SK-N-SH (cell line): ENCODE results near the gene PPIF. TPM values are rescaled to one million over a fixed set of nuclear protein-coding genes. Genes with fewer than 3 reads are reported as not detected.

ENCODE experiments used
- CTCF ChIA-PET: fragments of 300-600, 350-600 bp; formaldehyde crosslinking; extraction: SDS; loops from one replicate; lab custom pipeline; 2021; lab: Yijun Ruan, JAX
- POLR2A ChIA-PET: fragments of 350-600 bp; sonication (Branson Sonifier 250); formaldehyde crosslinking; extraction: SDS; loops from one replicate; lab custom pipeline; 2020; ENCODE audit warnings: antibody characterized with exemption, inconsistent platforms; lab: Yijun Ruan, JAX
- DNase-seq: peaks from one replicate; pipeline ENCODE4 v3.0.0; 2012
- H2AFZ ChIP-seq: fragments of 200-600 bp; sonication (generic); 2 replicates; pipeline ENCODE4 v1.8.1; 2016; ENCODE audit warnings: antibody characterized with exemption, mild to moderate bottlenecking, low read depth
- H3F3A ChIP-seq: fragments of 200-600 bp; sonication (generic); replicated peaks from 2 replicates; pipeline ENCODE3; 2016; ENCODE audit warnings: antibody characterized with exemption, mild to moderate bottlenecking; ENCODE audit not compliant: insufficient read depth
- H3K27ac ChIP-seq, 2 experiments: fragments of 200-500 bp in 1 of 2; fragments of 200-600 bp in 1 of 2; sonication (Bioruptor generic) in 1 of 2; sonication (generic), shearing (Covaris generic) in 1 of 2; 2 replicates each; pipeline versions ENCODE4 v1.5.1 to v1.6.1; 2014 to 2016; ENCODE audit warnings: low read depth in 2 of 2, inconsistent platforms in 1 of 2, low read length in 1 of 2, mild to moderate bottlenecking in 1 of 2, mixed read lengths in 1 of 2
- H3K27me3 ChIP-seq: fragments of 200-600 bp; sonication (generic), shearing (Covaris generic); 2 replicates; pipeline ENCODE4 v1.6.1; 2016; ENCODE audit warnings: mixed run types; ENCODE audit not compliant: insufficient read depth
- H3K36me3 ChIP-seq, 2 experiments: fragments of 200-500 bp in 1 of 2; fragments of 200-600 bp in 1 of 2; sonication (Bioruptor generic) in 1 of 2; sonication (generic) in 1 of 2; replicated peaks in 1 of 2; 2 replicates each; pipeline versions ENCODE3 to v1.5.1; 2014 to 2016; ENCODE audit warnings: low read length in 1 of 2, mild to moderate bottlenecking in 1 of 2; ENCODE audit not compliant: insufficient read depth in 2 of 2, control insufficient read depth in 1 of 2
- H3K4me1 ChIP-seq, 2 experiments: fragments of 200-500 bp in 1 of 2; fragments of 200-600 bp in 1 of 2; sonication (Bioruptor generic) in 1 of 2; sonication (generic), shearing (Covaris generic) in 1 of 2; 2 replicates each; pipeline versions ENCODE4 v1.5.1 to v1.6.1; 2014 to 2016; ENCODE audit warnings: low read depth in 1 of 2, low read length in 1 of 2, mixed run types in 1 of 2; ENCODE audit not compliant: insufficient read depth in 2 of 2, control insufficient read depth in 1 of 2
- H3K4me2 ChIP-seq: fragments of 200-600 bp; sonication (generic), shearing (Covaris generic); 2 replicates; pipeline ENCODE4 v1.6.1; 2017; ENCODE audit warnings: mixed run types
- H3K4me3 ChIP-seq, 2 experiments: fragments of 200-500 bp in 1 of 2; fragments of 200-600 bp in 1 of 2; sonication (Bioruptor generic) in 1 of 2; sonication (generic), shearing (Covaris generic) in 1 of 2; 2 replicates each; pipeline versions ENCODE4 v1.5.1 to v1.8.1; 2014 to 2016; ENCODE audit warnings: low read depth in 2 of 2, inconsistent platforms in 1 of 2, low read length in 1 of 2, mild to moderate bottlenecking in 1 of 2, mixed read lengths in 1 of 2, moderate library complexity in 1 of 2
- H3K79me2 ChIP-seq: fragments of 200-600 bp; sonication (generic); 2 replicates; pipeline ENCODE4 v1.8.1; 2017; ENCODE audit warnings: mild to moderate bottlenecking; ENCODE audit not compliant: insufficient read depth
- H3K9ac ChIP-seq: fragments of 200-600 bp; sonication (generic); 2 replicates; pipeline ENCODE4 v1.6.1; 2017; ENCODE audit warnings: mixed run types
- H3K9me2 ChIP-seq: fragments of 200-600 bp; sonication (generic); 2 replicates; pipeline ENCODE4 v1.6.1; 2017; ENCODE audit warnings: mixed run types
- H3K9me3 ChIP-seq: fragments of 200-600 bp; sonication (generic); 2 replicates; pipeline ENCODE4 v1.6.1; 2017; ENCODE audit warnings: mixed run types, mild to moderate bottlenecking, moderate library complexity
- H4K20me1 ChIP-seq: fragments of 200-600 bp; sonication (generic); 2 replicates; pipeline ENCODE4 v1.6.1; 2017; ENCODE audit warnings: mild to moderate bottlenecking, mixed run types; ENCODE audit not compliant: insufficient read depth
- CHD2 ChIP-seq: fragments of 150-350 bp; IDR thresholded peaks from 2 replicates; pipeline ENCODE4 v1.6.1; 2018; ENCODE audit warnings: low read length; ENCODE audit not compliant: partially characterized antibody
- EP300 ChIP-seq, 2 experiments: IDR thresholded peaks; 2 replicates each; pipeline versions ENCODE4 v1.4.0 to v1.6.1; 2012; ENCODE audit warnings: borderline replicate concordance in 1 of 2, low read depth in 1 of 2, low read length in 1 of 2
- FOSL2 ChIP-seq: IDR thresholded peaks from 2 replicates; pipeline ENCODE4 v1.4.0; 2012; ENCODE audit warnings: low read depth, mild to moderate bottlenecking, moderate library complexity, borderline replicate concordance
- FOXM1 ChIP-seq: IDR thresholded peaks from 2 replicates; pipeline ENCODE4 v1.4.0; 2012; ENCODE audit warnings: low read depth, mild to moderate bottlenecking
- GABPA ChIP-seq: IDR thresholded peaks from 2 replicates; pipeline ENCODE4 v1.4.0; 2012; ENCODE audit warnings: low read depth, mild to moderate bottlenecking
- JUND ChIP-seq: IDR thresholded peaks from 2 replicates; pipeline ENCODE4 v1.4.0; 2012
- MEF2A ChIP-seq: IDR thresholded peaks from 2 replicates; pipeline ENCODE4 v1.4.0; 2012; ENCODE audit warnings: low read depth, borderline replicate concordance
- NFIC ChIP-seq: IDR thresholded peaks from 2 replicates; pipeline ENCODE4 v1.4.0; 2012; ENCODE audit warnings: borderline replicate concordance
- RAD21 ChIP-seq: IDR thresholded peaks from 2 replicates; pipeline ENCODE4 v1.6.1; 2012; ENCODE audit warnings: mild to moderate bottlenecking, low read length
- RCOR1 ChIP-seq: fragments of 150-350 bp; IDR thresholded peaks from 2 replicates; pipeline ENCODE4 v1.6.1; 2017; ENCODE audit warnings: antibody characterized with exemption, low read length
- SIN3A ChIP-seq: IDR thresholded peaks from 2 replicates; pipeline ENCODE4 v1.6.1; 2012; ENCODE audit warnings: low read depth, mild to moderate bottlenecking, low read length, moderate library complexity, borderline replicate concordance
- TAF1 ChIP-seq: IDR thresholded peaks from 2 replicates; pipeline ENCODE4 v1.6.1; 2012; ENCODE audit warnings: low read depth, mild to moderate bottlenecking, low read length, moderate library complexity, borderline replicate concordance
- TEAD4 ChIP-seq: IDR thresholded peaks from 2 replicates; pipeline ENCODE4 v1.4.0; 2012; ENCODE audit warnings: mild to moderate bottlenecking, borderline replicate concordance; ENCODE audit not compliant: insufficient read depth
- WGBS: methylation state at CpG from one replicate; pipeline ENCODE4 v1.1.6; 2017; ENCODE audit warnings: low lambda C conversion rate; 5-methylcytosine and 5-hydroxymethylcytosine counted together
- polyA plus RNA-seq, 3 experiments: library from polyadenylated mRNA; depleted of rRNA; stranded (reverse); fragments of >200 nt; gene quantifications; 2 replicates each; pipeline ENCODE4 v1.2.3, GENCODE V29; 2012
- TF ChIP-seq, protein P1 (sequence below): IDR thresholded peaks from 2 replicates; pipeline ENCODE4 v1.6.1; 2012; ENCODE audit warnings: mild to moderate bottlenecking, low read depth, low read length, moderate library complexity
- TF ChIP-seq, protein P2 (sequence below): IDR thresholded peaks from 2 replicates; pipeline ENCODE4 v1.4.0; 2012; ENCODE audit warnings: low read depth, borderline replicate concordance
- TF ChIP-seq, protein P3 (sequence below): IDR thresholded peaks from 2 replicates; pipeline ENCODE4 v1.4.0; 2012; ENCODE audit warnings: low read depth, borderline replicate concordance
- TF ChIP-seq, protein P4 (sequence below): fragments of 150-350 bp; IDR thresholded peaks from 2 replicates; pipeline ENCODE4 v1.6.1; 2017; ENCODE audit warnings: antibody characterized with exemption, low read length, low read depth, borderline replicate concordance
- TF ChIP-seq, protein P5 (sequence below): fragments of 200-600 bp; sonication (generic); IDR thresholded peaks from 2 replicates; pipeline ENCODE4 v1.6.1; 2017; ENCODE audit warnings: antibody characterized with exemption, mild to moderate bottlenecking, moderate library complexity
- TF ChIP-seq, protein P6 (sequence below): fragments of 150-350 bp; IDR thresholded peaks from 2 replicates; pipeline ENCODE4 v1.6.1; 2016; ENCODE audit warnings: mild to moderate bottlenecking, low read depth, low read length
- TF ChIP-seq, protein P7 (sequence below): IDR thresholded peaks from 2 replicates; pipeline ENCODE4; 2012

PPIF gene
- polyA plus RNA-seq, 1 of the 3 experiments (the other 2 are of a cell fraction): 85.9 TPM

DNA sequence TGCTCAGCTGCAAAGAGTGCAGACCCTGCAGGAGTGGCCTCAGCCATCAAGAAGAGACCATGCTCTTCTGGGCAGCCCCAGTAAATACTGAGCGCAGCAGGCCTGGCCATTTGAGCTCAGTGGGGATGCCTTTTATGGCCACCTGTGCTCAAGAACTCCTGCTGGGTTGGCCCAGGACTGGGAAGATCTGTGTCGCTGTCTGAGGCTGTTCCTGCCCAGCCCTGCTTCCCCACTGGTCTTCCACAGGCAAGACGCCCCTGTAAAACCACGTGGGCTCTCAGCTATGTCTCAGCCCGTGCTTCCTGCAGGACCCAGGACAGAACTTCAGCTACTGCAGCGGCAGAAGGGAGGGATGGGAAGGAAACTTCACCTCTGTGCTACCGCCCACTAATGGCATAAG, 10.5 kb upstream of the PPIF start:
- TF ChIP-seq JUND: no peak
- no peak for TF ChIP-seq RCOR1
- TF ChIP-seq, protein P1, sequence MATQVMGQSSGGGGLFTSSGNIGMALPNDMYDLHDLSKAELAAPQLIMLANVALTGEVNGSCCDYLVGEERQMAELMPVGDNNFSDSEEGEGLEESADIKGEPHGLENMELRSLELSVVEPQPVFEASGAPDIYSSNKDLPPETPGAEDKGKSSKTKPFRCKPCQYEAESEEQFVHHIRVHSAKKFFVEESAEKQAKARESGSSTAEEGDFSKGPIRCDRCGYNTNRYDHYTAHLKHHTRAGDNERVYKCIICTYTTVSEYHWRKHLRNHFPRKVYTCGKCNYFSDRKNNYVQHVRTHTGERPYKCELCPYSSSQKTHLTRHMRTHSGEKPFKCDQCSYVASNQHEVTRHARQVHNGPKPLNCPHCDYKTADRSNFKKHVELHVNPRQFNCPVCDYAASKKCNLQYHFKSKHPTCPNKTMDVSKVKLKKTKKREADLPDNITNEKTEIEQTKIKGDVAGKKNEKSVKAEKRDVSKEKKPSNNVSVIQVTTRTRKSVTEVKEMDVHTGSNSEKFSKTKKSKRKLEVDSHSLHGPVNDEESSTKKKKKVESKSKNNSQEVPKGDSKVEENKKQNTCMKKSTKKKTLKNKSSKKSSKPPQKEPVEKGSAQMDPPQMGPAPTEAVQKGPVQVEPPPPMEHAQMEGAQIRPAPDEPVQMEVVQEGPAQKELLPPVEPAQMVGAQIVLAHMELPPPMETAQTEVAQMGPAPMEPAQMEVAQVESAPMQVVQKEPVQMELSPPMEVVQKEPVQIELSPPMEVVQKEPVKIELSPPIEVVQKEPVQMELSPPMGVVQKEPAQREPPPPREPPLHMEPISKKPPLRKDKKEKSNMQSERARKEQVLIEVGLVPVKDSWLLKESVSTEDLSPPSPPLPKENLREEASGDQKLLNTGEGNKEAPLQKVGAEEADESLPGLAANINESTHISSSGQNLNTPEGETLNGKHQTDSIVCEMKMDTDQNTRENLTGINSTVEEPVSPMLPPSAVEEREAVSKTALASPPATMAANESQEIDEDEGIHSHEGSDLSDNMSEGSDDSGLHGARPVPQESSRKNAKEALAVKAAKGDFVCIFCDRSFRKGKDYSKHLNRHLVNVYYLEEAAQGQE: no peak
- no peak for TF ChIP-seq MEF2A
- TF ChIP-seq, protein P2, sequence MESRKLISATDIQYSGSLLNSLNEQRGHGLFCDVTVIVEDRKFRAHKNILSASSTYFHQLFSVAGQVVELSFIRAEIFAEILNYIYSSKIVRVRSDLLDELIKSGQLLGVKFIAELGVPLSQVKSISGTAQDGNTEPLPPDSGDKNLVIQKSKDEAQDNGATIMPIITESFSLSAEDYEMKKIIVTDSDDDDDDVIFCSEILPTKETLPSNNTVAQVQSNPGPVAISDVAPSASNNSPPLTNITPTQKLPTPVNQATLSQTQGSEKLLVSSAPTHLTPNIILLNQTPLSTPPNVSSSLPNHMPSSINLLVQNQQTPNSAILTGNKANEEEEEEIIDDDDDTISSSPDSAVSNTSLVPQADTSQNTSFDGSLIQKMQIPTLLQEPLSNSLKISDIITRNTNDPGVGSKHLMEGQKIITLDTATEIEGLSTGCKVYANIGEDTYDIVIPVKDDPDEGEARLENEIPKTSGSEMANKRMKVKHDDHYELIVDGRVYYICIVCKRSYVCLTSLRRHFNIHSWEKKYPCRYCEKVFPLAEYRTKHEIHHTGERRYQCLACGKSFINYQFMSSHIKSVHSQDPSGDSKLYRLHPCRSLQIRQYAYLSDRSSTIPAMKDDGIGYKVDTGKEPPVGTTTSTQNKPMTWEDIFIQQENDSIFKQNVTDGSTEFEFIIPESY: no peak
- TF ChIP-seq, protein P3, sequence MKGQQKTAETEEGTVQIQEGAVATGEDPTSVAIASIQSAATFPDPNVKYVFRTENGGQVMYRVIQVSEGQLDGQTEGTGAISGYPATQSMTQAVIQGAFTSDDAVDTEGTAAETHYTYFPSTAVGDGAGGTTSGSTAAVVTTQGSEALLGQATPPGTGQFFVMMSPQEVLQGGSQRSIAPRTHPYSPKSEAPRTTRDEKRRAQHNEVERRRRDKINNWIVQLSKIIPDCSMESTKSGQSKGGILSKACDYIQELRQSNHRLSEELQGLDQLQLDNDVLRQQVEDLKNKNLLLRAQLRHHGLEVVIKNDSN: no peak
- TF ChIP-seq FOSL2: no peak
- no peak for TF ChIP-seq GABPA
- no peak for TF ChIP-seq EP300 (IDR thresholded peaks at IDR 0.05; ENCODE audit: borderline replicate concordance in 1 of 2, low read depth in 1 of 2, low read length in 1 of 2)
- TF ChIP-seq TAF1: no peak
- no peak for TF ChIP-seq SIN3A
- TF ChIP-seq, protein P4, sequence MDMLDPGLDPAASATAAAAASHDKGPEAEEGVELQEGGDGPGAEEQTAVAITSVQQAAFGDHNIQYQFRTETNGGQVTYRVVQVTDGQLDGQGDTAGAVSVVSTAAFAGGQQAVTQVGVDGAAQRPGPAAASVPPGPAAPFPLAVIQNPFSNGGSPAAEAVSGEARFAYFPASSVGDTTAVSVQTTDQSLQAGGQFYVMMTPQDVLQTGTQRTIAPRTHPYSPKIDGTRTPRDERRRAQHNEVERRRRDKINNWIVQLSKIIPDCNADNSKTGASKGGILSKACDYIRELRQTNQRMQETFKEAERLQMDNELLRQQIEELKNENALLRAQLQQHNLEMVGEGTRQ: no peak
- TF ChIP-seq RAD21: no peak
- TF ChIP-seq TEAD4: no peak
- TF ChIP-seq, protein P5, sequence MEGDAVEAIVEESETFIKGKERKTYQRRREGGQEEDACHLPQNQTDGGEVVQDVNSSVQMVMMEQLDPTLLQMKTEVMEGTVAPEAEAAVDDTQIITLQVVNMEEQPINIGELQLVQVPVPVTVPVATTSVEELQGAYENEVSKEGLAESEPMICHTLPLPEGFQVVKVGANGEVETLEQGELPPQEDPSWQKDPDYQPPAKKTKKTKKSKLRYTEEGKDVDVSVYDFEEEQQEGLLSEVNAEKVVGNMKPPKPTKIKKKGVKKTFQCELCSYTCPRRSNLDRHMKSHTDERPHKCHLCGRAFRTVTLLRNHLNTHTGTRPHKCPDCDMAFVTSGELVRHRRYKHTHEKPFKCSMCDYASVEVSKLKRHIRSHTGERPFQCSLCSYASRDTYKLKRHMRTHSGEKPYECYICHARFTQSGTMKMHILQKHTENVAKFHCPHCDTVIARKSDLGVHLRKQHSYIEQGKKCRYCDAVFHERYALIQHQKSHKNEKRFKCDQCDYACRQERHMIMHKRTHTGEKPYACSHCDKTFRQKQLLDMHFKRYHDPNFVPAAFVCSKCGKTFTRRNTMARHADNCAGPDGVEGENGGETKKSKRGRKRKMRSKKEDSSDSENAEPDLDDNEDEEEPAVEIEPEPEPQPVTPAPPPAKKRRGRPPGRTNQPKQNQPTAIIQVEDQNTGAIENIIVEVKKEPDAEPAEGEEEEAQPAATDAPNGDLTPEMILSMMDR: no peak
- TF ChIP-seq, protein P6, sequence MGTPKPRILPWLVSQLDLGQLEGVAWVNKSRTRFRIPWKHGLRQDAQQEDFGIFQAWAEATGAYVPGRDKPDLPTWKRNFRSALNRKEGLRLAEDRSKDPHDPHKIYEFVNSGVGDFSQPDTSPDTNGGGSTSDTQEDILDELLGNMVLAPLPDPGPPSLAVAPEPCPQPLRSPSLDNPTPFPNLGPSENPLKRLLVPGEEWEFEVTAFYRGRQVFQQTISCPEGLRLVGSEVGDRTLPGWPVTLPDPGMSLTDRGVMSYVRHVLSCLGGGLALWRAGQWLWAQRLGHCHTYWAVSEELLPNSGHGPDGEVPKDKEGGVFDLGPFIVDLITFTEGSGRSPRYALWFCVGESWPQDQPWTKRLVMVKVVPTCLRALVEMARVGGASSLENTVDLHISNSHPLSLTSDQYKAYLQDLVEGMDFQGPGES: no peak
- no peak for TF ChIP-seq NFIC
- no peak for TF ChIP-seq FOXM1
- TF ChIP-seq CHD2: no peak
- TF ChIP-seq, protein P7, sequence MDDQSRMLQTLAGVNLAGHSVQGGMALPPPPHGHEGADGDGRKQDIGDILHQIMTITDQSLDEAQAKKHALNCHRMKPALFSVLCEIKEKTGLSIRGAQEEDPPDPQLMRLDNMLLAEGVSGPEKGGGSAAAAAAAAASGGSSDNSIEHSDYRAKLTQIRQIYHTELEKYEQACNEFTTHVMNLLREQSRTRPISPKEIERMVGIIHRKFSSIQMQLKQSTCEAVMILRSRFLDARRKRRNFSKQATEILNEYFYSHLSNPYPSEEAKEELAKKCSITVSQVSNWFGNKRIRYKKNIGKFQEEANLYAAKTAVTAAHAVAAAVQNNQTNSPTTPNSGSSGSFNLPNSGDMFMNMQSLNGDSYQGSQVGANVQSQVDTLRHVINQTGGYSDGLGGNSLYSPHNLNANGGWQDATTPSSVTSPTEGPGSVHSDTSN: no peak
- TF ChIP-seq, all 33 proteins: peak for 0
- H3K27ac ChIP-seq: no peak overlapping the region
- WGBS: 80% methylated on average over 6 of the region's 7 CpGs
- H3K79me2 ChIP-seq: no peaks in the 10 kb centered on the region
- no peak overlapping the region for H3K4me2 ChIP-seq
- H3K9me3 ChIP-seq: no peaks in the 10 kb centered on the region
- H3K4me1 ChIP-seq: peaks cover 0 to 11% of the 10 kb centered on the region in 2 experiments; a peak in 2 of 4 replicates
- DNase-seq: no peak
- no peak overlapping the region for H3K4me3 ChIP-seq
- H3F3A ChIP-seq: peaks cover 7% of the 10 kb centered on the region
- H2AFZ ChIP-seq: no peak overlapping the region
- H3K9me2 ChIP-seq: no peaks in the 10 kb centered on the region
- H3K9ac ChIP-seq: no peak overlapping the region
- ChIA-PET POLR2A (no interaction called here), CTCF (no interaction called here)
- no peaks in the 10 kb centered on the region for H3K27me3 ChIP-seq
- no peaks in the 10 kb centered on the region for H4K20me1 ChIP-seq
- no peaks in the 10 kb centered on the region for H3K36me3 ChIP-seq
